A549 (cell line): ENCODE measurements around the gene SATB2. TPM values are rescaled to one million over a fixed set of nuclear protein-coding genes. Genes with fewer than 3 reads are reported as not detected.

Experiments used
- ATAC-seq, 2 experiments: fragments of 200-7000 bp in 1 of 2; fragments of >200 bp in 1 of 2; cut with Nextera tagmentation in 1 of 2; cut with Tn5 transposase in 1 of 2; 3 replicates each; pipeline versions ENCODE4 v1.8.0 to v1.9.1; 2018 to 2020; ENCODE audit warnings: mild to moderate bottlenecking in 1 of 2, moderate library complexity in 1 of 2
- CTCF ChIA-PET: fragments of 300-600 bp; sonication (Branson Sonifier 250); formaldehyde crosslinking; extraction: SDS; loops from one replicate; lab custom pipeline; 2021; ENCODE audit warnings: antibody characterized with exemption, inconsistent platforms; lab: Yijun Ruan, JAX
- POLR2A ChIA-PET: fragments of 350-600 bp; formaldehyde crosslinking; extraction: SDS; loops from one replicate; lab custom pipeline; 2021; ENCODE audit warnings: antibody characterized with exemption, inconsistent platforms; lab: Yijun Ruan, JAX
- DNase-seq, 2 experiments: peaks; one replicate each; pipeline versions ENCODE4 v3.0.0 to v3.0.0-alpha.2; 2011 to 2016; ENCODE audit warnings: low read depth in 1 of 2, low spot score in 1 of 2
- FAIRE-seq: peaks from 2 replicates; lab custom pipeline; 2011; peaks lifted over from hg19 to GRCh38; lab: Jason Lieb, UNC
- H3K27ac ChIP-seq, 2 experiments: fragments of >200 bp; sonication (Bioruptor Twin); formaldehyde crosslinking; 3 replicates each; pipeline ENCODE4 v1.5.1; 2016 to 2017
- H3K4me1 ChIP-seq: fragments of >200 bp; sonication (Bioruptor Twin); formaldehyde crosslinking; 3 replicates; pipeline ENCODE4 v1.6.1; 2016
- H3K4me2 ChIP-seq: fragments of >200 bp; sonication (Bioruptor Twin); formaldehyde crosslinking; 3 replicates; pipeline ENCODE4 v1.6.1; 2016
- H3K4me3 ChIP-seq: fragments of >200 bp; sonication (Bioruptor Twin); formaldehyde crosslinking; 3 replicates; pipeline ENCODE4 v1.5.1; 2016
- H3K9me3 ChIP-seq: fragments of >200 bp; sonication (Bioruptor Twin); formaldehyde crosslinking; 3 replicates; pipeline ENCODE4 v1.6.1; 2016
- BCL3 ChIP-seq: fragments of >200 bp; sonication (Bioruptor Twin); formaldehyde crosslinking; IDR thresholded peaks from 3 replicates; pipeline ENCODE4 v1.6.1; 2016
- BHLHE40 ChIP-seq: IDR thresholded peaks from 2 replicates; pipeline ENCODE4 v1.6.1; 2012; ENCODE audit warnings: low read depth, low read length, inconsistent platforms
- CBX2 ChIP-seq: fragments of 200-600 bp; sonication (generic); IDR thresholded peaks from 2 replicates; pipeline ENCODE4 v1.6.1; 2016; ENCODE audit warnings: low read depth, mild to moderate bottlenecking, borderline replicate concordance
- CEBPB ChIP-seq, 2 experiments: fragments of >200 bp in 1 of 2; sonication (Bioruptor Twin) in 1 of 2; formaldehyde crosslinking in 1 of 2; IDR thresholded peaks; 2 replicates each; pipeline ENCODE4 v1.6.1; 2012 to 2016
- EHF ChIP-seq: fragments of 250-450 bp; sonication (Bioruptor Pico); IDR thresholded peaks from 2 replicates; pipeline ENCODE4 v1.5.0; 2020; ENCODE audit warnings: mild to moderate bottlenecking
- EHMT2 ChIP-seq: fragments of 200-600 bp; sonication (generic); IDR thresholded peaks from 2 replicates; pipeline ENCODE4 v1.6.1; 2016; ENCODE audit warnings: antibody characterized with exemption, low read depth, mild to moderate bottlenecking, moderate library complexity
- FOSB ChIP-seq: fragments of 250-450 bp; sonication (Bioruptor Pico); IDR thresholded peaks from 2 replicates; pipeline ENCODE4 v1.5.0; 2020; ENCODE audit warnings: mild to moderate bottlenecking, moderate library complexity
- JUN ChIP-seq, 2 experiments: fragments of >200 bp; sonication (Bioruptor Twin); formaldehyde crosslinking; IDR thresholded peaks; 2 replicates in 1 of 2; 3 replicates in 1 of 2; pipeline ENCODE4 v1.6.1; 2016 to 2017
- KDM5A ChIP-seq: fragments of 200-600 bp; sonication (generic); IDR thresholded peaks from 2 replicates; pipeline ENCODE4 v1.6.1; 2016; ENCODE audit warnings: antibody characterized with exemption, mild to moderate bottlenecking
- MAFK ChIP-seq: fragments of 450-650 bp; IDR thresholded peaks from 2 replicates; pipeline ENCODE4 v1.6.1; 2014; ENCODE audit not compliant: partially characterized antibody
- MAX ChIP-seq: IDR thresholded peaks from 2 replicates; pipeline ENCODE4 v1.6.1; 2012
- NFE2L2 ChIP-seq: fragments of 150-350 bp; conservative IDR thresholded peaks from 2 replicates; pipeline ENCODE4 v1.6.1; 2014; ENCODE audit warnings: low read length
- RARB ChIP-seq: fragments of 250-450 bp; sonication (Bioruptor Pico); IDR thresholded peaks from 2 replicates; pipeline ENCODE4 v1.8.0; 2021; ENCODE audit warnings: mild to moderate bottlenecking, moderate library complexity
- REST ChIP-seq: fragments of 200-600 bp; sonication (generic); IDR thresholded peaks from 2 replicates; pipeline ENCODE4 v1.6.1; 2016; ENCODE audit warnings: antibody characterized with exemption, mild to moderate bottlenecking, moderate library complexity
- TP53 ChIP-seq: fragments of 250-450 bp; sonication (Bioruptor Pico); IDR thresholded peaks from 2 replicates; pipeline ENCODE4 v1.5.0; 2021; ENCODE audit warnings: mild to moderate bottlenecking, moderate library complexity
- USF2 ChIP-seq: fragments of 450-650 bp; IDR thresholded peaks from 2 replicates; pipeline ENCODE4 v1.6.1; 2014; ENCODE audit warnings: antibody characterized with exemption
- ZC3H11A ChIP-seq: fragments of 450-650 bp; IDR thresholded peaks from 2 replicates; pipeline ENCODE4 v1.6.1; 2014; ENCODE audit warnings: antibody characterized with exemption, mild to moderate bottlenecking
- ZFP36 ChIP-seq: fragments of 450-650 bp; IDR thresholded peaks from 2 replicates; pipeline ENCODE4 v1.6.1; 2014; ENCODE audit warnings: borderline replicate concordance; ENCODE audit not compliant: partially characterized antibody
- ZSCAN20 ChIP-seq: fragments of 250-450 bp; sonication (Bioruptor Pico); IDR thresholded peaks from 2 replicates; pipeline ENCODE4 v1.8.0; 2022; ENCODE audit warnings: mild to moderate bottlenecking, moderate library complexity
- WGBS: methylation state at CpG from one replicate; pipeline ENCODE4 v1.1.6; 2017; ENCODE audit errors: missing lambda C conversion rate; 5-methylcytosine and 5-hydroxymethylcytosine counted together
- polyA plus RNA-seq, 4 experiments: library from polyadenylated mRNA; depleted of rRNA in 3 of 4; stranded (reverse); fragments of >200 nt; fragmentation: RNase III in 1 of 4; extraction: RNeasy Plus Mini Kit Qiagen cat#74134 plus additional on column Dnase treatment in 1 of 4; gene quantifications; 2 replicates in 3 of 4; 3 replicates in 1 of 4; pipeline ENCODE4 v1.2.3, GENCODE V29; 2011 to 2017

Gene SATB2
- polyA plus RNA-seq, 2 of the 4 experiments (the other 2 are of a cell fraction), result 1.9 to 3.4 TPM

DNA sequence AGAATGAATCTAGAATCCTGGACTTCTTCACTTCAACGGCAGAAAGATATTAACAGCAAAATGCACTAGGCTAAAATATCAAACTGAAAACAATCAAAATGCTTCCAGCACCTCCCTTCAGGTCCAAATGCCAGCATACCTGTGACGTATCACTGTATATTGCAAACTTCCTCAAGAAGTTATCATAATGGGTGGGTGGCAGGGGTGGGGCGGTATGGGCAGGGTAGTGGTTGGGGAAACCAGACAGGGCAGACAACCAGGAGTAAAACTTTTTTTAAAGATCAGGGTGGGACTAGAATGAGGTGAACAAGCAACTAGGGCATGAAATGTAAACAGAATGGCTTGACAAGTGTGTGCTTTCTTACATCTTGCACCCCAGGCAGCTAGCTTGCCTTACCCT, 140.9 kb downstream of the SATB2 start:
- no peak for TF ChIP-seq JUN (IDR thresholded peaks at IDR 0.05)
- TF ChIP-seq ZSCAN20, result no peak
- TF ChIP-seq CBX2, result no peak
- no peak for TF ChIP-seq MAX
- TF ChIP-seq NFE2L2, result no peak
- no peak for TF ChIP-seq EHF (CRISPR knock-in tag)
- TF ChIP-seq CEBPB (IDR thresholded peaks at IDR 0.05), result no peak
- TF ChIP-seq ZC3H11A, result no peak
- no peak for TF ChIP-seq ZFP36
- TF ChIP-seq TP53 (CRISPR knock-in tag), result no peak
- TF ChIP-seq KDM5A, result no peak
- Histone ChIP-seq H3K4me3 (no peak overlapping the region), H3K4me1 (no peaks in the 10 kb centered on the region), H3K27ac (no peak overlapping the region), H3K4me2 (no peak overlapping the region), H3K9me3 (no peaks in the 10 kb centered on the region)
- ChIA-PET CTCF (no interaction called here), POLR2A (no interaction called here)
- WGBS, result 94% methylated on average over 3 of the region's 3 CpGs
- FAIRE-seq (no peak), ATAC-seq (no peak), DNase-seq (no peak)

DNA sequence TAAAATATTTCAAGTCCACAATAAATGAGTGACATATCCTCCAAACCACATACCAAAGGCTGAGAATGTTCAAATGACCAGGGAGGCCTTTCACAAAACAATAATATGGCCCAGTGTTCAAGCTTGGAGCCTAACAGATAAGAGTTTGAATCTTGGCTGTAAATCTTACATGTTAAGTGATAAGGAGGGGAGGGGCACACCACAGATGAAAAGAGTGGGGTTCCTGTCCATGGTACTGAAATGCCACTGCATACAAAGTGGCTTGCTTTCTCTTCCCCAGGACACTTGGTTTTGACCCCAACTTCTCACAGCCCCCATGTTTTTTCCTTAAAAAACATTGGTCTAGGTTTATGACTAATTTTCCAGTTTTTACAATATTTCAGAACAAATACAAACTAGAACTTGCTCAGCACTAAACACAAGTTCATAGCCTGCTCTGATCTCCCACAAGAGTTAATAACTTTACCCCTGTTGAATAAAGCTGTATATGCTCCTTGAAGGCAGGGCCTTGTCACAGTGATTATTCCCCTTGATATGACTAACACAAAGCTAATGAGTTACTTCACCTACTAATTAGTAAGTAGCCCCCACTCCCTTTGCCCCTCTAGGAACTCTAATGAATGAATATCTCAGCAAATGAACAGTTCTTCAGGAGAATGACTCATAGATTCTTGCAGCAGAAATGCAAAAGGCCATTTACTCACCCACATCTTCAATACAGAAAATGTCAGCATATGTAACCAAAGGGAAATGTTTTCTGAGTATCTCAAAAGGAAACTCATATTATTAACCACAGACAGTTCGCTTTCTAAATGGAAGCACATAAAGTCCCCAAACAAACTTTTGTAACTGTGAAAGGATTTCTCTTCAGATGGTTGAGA, 142.2 kb downstream of the SATB2 start:
- Histone ChIP-seq H3K9me3 (no peaks in the 10 kb centered on the region), H3K4me1 (no peaks in the 10 kb centered on the region), H3K4me3 (no peak overlapping the region), H3K27ac (no peak overlapping the region)
- 72% methylated on average over 1 of the region's 1 CpG for WGBS
- CTCF ChIA-PET, result no interaction called here
- TF ChIP-seq REST (peak; percentile 92), USF2 (no peak), FOSB (no peak), RARB (CRISPR knock-in tag) (no peak), EHF (CRISPR knock-in tag) (no peak), CBX2 (no peak), BCL3 (no peak), EHMT2 (peak; percentile 70; the same call in 1 of the 2 replicates)
- TF ChIP-seq, all 56 proteins: peak for 2
- DNase-seq (peak in 1 of 2 experiments; percentile 7), ATAC-seq (no peak), FAIRE-seq (no peak)
- POLR2A ChIA-PET, result no interaction called here
- no peak overlapping the region for H3K4me2 ChIP-seq

- WGBS, result 76% methylated on average over 3 of the region's 3 CpGs
- H3K4me3 ChIP-seq, result no peak overlapping the region
- TF ChIP-seq EHMT2, result no peak
- TF ChIP-seq BHLHE40, result no peak
- TF ChIP-seq MAFK, result peak; percentile 33
- H3K4me2 ChIP-seq, result no peak overlapping the region
- DNase-seq (no peak), FAIRE-seq (no peak), ATAC-seq (no peak)
- no peaks in the 10 kb centered on the region for H3K4me1 ChIP-seq
- ChIA-PET POLR2A (no interaction called here), CTCF (no interaction called here)
- H3K9me3 ChIP-seq, result no peaks in the 10 kb centered on the region
- no peak overlapping the region for H3K27ac ChIP-seq
These were observed 144.8 kb downstream of the SATB2 start for GRCh38 chr2:199312931-199313330.
